IMR-90 (cell line): ENCODE data around the gene UNKL. TPM values are rescaled to one million over a fixed set of nuclear protein-coding genes. Genes with fewer than 3 reads are reported as not detected.

Source experiments
- ATAC-seq: fragments of 200-7000 bp; cut with Tn5 transposase; 2 replicates; pipeline ENCODE4 v1.9.1; 2020; ENCODE audit warnings: low read depth, mild to moderate bottlenecking, moderate library complexity
- BruUV-seq: library from RNA; stranded (reverse); fragments of 400-500 nt; replicated peaks from 2 replicates; lab custom pipeline; 2021; lab: Mats Ljungman, UMichigan
- CTCF ChIA-PET: fragments of 300-600 bp; formaldehyde crosslinking; extraction: SDS; loops from one replicate; lab custom pipeline; 2021; ENCODE audit warnings: antibody characterized with exemption; lab: Yijun Ruan, JAX
- POLR2A ChIA-PET: fragments of 300-600 bp; sonication (Branson Sonifier 250); formaldehyde crosslinking; loops from one replicate; lab custom pipeline; 2022; ENCODE audit warnings: antibody characterized with exemption; ENCODE audit not compliant: unreplicated experiment; lab: Charles Lee
- DNase-seq: peaks from one replicate; pipeline ENCODE4 v3.0.0; 2013
- H2AFZ ChIP-seq: replicated peaks from 2 replicates; pipeline ENCODE3; 2013; ENCODE audit warnings: low read length, mild to moderate bottlenecking; ENCODE audit not compliant: poor library complexity
- H2AK5ac ChIP-seq: 2 replicates; pipeline ENCODE4 v1.6.1; 2013; ENCODE audit warnings: low read depth, low read length, inconsistent platforms
- H2AK9ac ChIP-seq: replicated peaks from 2 replicates; pipeline ENCODE3; 2013; ENCODE audit warnings: mild to moderate bottlenecking, low read depth, low read length, moderate library complexity; ENCODE audit not compliant: poor library complexity
- H2BK120ac ChIP-seq: 2 replicates; pipeline ENCODE4 v1.6.1; 2013; ENCODE audit warnings: low read depth, low read length, inconsistent platforms
- H2BK15ac ChIP-seq: 3 replicates; pipeline ENCODE4 v1.6.1; 2013; ENCODE audit warnings: low read depth, low read length, inconsistent platforms
- H2BK20ac ChIP-seq: 2 replicates; pipeline ENCODE4 v1.6.1; 2013; ENCODE audit warnings: low read depth, mild to moderate bottlenecking, inconsistent platforms, low read length, moderate library complexity
- H2BK5ac ChIP-seq: 2 replicates; pipeline ENCODE4 v1.6.1; 2013; ENCODE audit warnings: mild to moderate bottlenecking, low read depth, low read length, inconsistent platforms; ENCODE audit not compliant: poor library complexity, severe bottlenecking
- H3K14ac ChIP-seq: replicated peaks from 2 replicates; pipeline ENCODE4 v1.6.1; 2013; ENCODE audit warnings: low read depth, low read length, inconsistent platforms
- H3K18ac ChIP-seq: 2 replicates; pipeline ENCODE4 v1.6.1; 2013; ENCODE audit warnings: low read depth, low read length, control low read depth
- H3K23ac ChIP-seq: 2 replicates; pipeline ENCODE4 v1.6.1; 2013; ENCODE audit warnings: low read depth, low read length, inconsistent platforms
- H3K27ac ChIP-seq: 2 replicates; pipeline ENCODE4 v1.5.1; 2013; ENCODE audit warnings: mild to moderate bottlenecking, control low read depth, low read length; ENCODE audit not compliant: insufficient read depth
- H3K27me3 ChIP-seq: 2 replicates; pipeline ENCODE4 v1.6.1; 2013; ENCODE audit warnings: low read length; ENCODE audit not compliant: control insufficient read depth, insufficient read depth
- H3K36me3 ChIP-seq: 2 replicates; pipeline ENCODE4 v1.6.1; 2013; ENCODE audit warnings: low read length, mixed read lengths; ENCODE audit not compliant: control insufficient read depth, insufficient read depth
- H3K4ac ChIP-seq: 2 replicates; pipeline ENCODE4 v1.6.1; 2013; ENCODE audit warnings: low read depth, low read length, inconsistent platforms
- H3K4me1 ChIP-seq: 2 replicates; pipeline ENCODE4 v1.6.1; 2013; ENCODE audit warnings: low read length, mixed read lengths; ENCODE audit not compliant: control insufficient read depth, insufficient read depth
- H3K4me2 ChIP-seq: 2 replicates; pipeline ENCODE4 v1.6.1; 2013; ENCODE audit warnings: low read depth, mild to moderate bottlenecking, control low read depth, low read length, moderate library complexity
- H3K4me3 ChIP-seq: 2 replicates; pipeline ENCODE4 v1.5.1; 2013; ENCODE audit warnings: low read depth, mild to moderate bottlenecking, control low read depth, low read length, moderate library complexity; ENCODE audit not compliant: insufficient read depth
- H3K56ac ChIP-seq: 2 replicates; pipeline ENCODE4 v1.6.1; 2013; ENCODE audit warnings: low read length, inconsistent platforms; ENCODE audit not compliant: insufficient read depth; ENCODE audit errors: extremely low read depth
- H3K79me1 ChIP-seq, 2 experiments: 2 replicates each; pipeline ENCODE4 v1.6.1; 2013; ENCODE audit warnings: low read length in 2 of 2, inconsistent platforms in 1 of 2, low read depth in 1 of 2
- H3K9ac ChIP-seq: 2 replicates; pipeline ENCODE4 v1.6.1; 2013; ENCODE audit warnings: low read depth, low read length, control low read depth
- H3K9me1 ChIP-seq: 2 replicates; pipeline ENCODE4 v1.6.1; 2013; ENCODE audit warnings: low read length, inconsistent platforms; ENCODE audit not compliant: insufficient read depth
- H3K9me3 ChIP-seq: 2 replicates; pipeline ENCODE4 v1.6.1; 2013; ENCODE audit warnings: low read length; ENCODE audit not compliant: control insufficient read depth, insufficient read depth
- H4K20me1 ChIP-seq: 2 replicates; pipeline ENCODE4 v1.6.1; 2013; ENCODE audit warnings: low read length, inconsistent platforms; ENCODE audit not compliant: insufficient read depth
- H4K5ac ChIP-seq: 2 replicates; pipeline ENCODE4 v1.6.1; 2013; ENCODE audit warnings: mild to moderate bottlenecking, low read depth, low read length, control low read depth
- H4K8ac ChIP-seq, 2 experiments: 2 replicates each; pipeline ENCODE4 v1.6.1; 2013; ENCODE audit warnings: low read depth in 2 of 2, low read length in 2 of 2, control low read depth in 1 of 2, inconsistent platforms in 1 of 2
- H4K91ac ChIP-seq: 2 replicates; pipeline ENCODE4 v1.6.1; 2013; ENCODE audit warnings: low read depth, low read length, inconsistent platforms; ENCODE audit not compliant: insufficient read depth
- RFX5 ChIP-seq: IDR thresholded peaks from 2 replicates; pipeline ENCODE4 v1.8.0; 2012; ENCODE audit warnings: low read depth, mild to moderate bottlenecking, low read length, moderate library complexity
- WGBS, 2 experiments: methylation state at CpG; one replicate each; pipeline versions ENCODE4 v1.1.5 to v1.1.7; 2013; ENCODE audit warnings: missing lambda C conversion rate in 2 of 2; ENCODE audit not compliant: insufficient read length in 1 of 2; ENCODE audit errors: extremely low coverage in 2 of 2; 5-methylcytosine and 5-hydroxymethylcytosine counted together
- dilution Hi-C: fragments of 300-500 bp; cut with HindIII; formaldehyde crosslinking; loops from one replicate; pipeline ENCODE4 v1.14.3; 2018; ENCODE audit warnings: low sequenced_read_pairs; ENCODE audit not compliant: unreplicated experiment
- in situ Hi-C: fragments of 300-500 bp; cut with MboI; formaldehyde crosslinking; loops from 3 replicates; pipeline ENCODE4 v1.14.3; 2019; ENCODE audit warnings: low sequenced_read_pairs, inconsistent platforms, mixed read lengths
- intact Hi-C: fragments of 100-400 bp; cut with micrococcal nuclease; formaldehyde crosslinking; loops from 2 replicates; pipeline ENCODE4 v1.10.0; 2022
- polyA plus RNA-seq, 3 experiments: library from polyadenylated mRNA; depleted of rRNA; stranded (reverse); fragments of >200 nt; gene quantifications; 2 replicates each; pipeline ENCODE4 v1.2.3, GENCODE V29; 2012; ENCODE audit warnings: low replicate concordance in 1 of 3
- total RNA-seq: library from RNA; depleted of rRNA; stranded (reverse); fragments of >200 nt; gene quantifications from 2 replicates; pipeline ENCODE4 v1.2.3, GENCODE V29; 2012
- TF ChIP-seq, protein P1 (sequence below): fragments of 150-350 bp; IDR thresholded peaks from 2 replicates; pipeline ENCODE4 v1.6.1; 2017; ENCODE audit warnings: mild to moderate bottlenecking, antibody characterized with exemption, low read length, low read depth

Gene UNKL
- total and polyA plus RNA-seq, 2 of the 4 experiments (the other 2 are of a cell fraction), result 4.1 to 13.3 TPM

DNA sequence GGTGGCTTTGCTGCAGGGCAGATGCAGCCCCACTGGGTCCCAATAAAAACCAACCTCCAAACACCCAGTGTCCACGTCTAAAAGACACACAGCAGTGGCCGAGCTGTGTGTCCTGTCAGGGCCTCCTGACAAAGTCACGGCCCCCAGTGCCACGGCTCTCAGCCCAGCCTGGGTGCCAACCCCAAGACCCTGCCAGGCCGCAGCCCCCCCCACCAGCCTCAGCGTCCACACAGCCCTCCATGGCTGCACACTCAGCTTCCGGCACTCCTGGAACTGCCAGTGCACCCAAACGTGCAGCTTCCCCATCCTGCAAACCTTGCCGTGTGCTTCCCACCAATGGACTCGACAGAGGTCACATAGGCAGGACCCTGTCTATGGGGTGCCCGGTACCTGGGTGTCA, 33.5 kb upstream of the UNKL start:
- POLR2A ChIA-PET, result interaction anchor here (1.1 kb wide), 1 partner anchor 27 kb away, joined by 3 read pairs; the partner anchor contains the start of gene UQCC4
- no peak for ATAC-seq

More for the DNA sequence above, 33.5 kb upstream of the UNKL start:
- 100% methylated on average over 8 of the region's 11 CpGs; no CpG with 5 or more reads in 1 of the 2 experiments for WGBS, 2 experiments
- Histone ChIP-seq H2BK120ac (no peak overlapping the region), H3K56ac (no peak overlapping the region), H2AK5ac (no peak overlapping the region), H3K27me3 (no peaks in the 10 kb centered on the region), H4K8ac (no peak overlapping the region), H2BK5ac (no peak overlapping the region), H3K4me2 (no peak overlapping the region), H3K14ac (no peak overlapping the region), H2AK9ac (peak overlapping the region; percentile 16), H3K9me3 (no peaks in the 10 kb centered on the region), H2BK20ac (no peak overlapping the region), H2BK15ac (no peak overlapping the region), H3K9ac (no peak overlapping the region), H4K5ac (no peak overlapping the region), H3K23ac (no peak overlapping the region), H3K4ac (no peak overlapping the region), H2AFZ (no peak overlapping the region), H4K20me1 (no peaks in the 10 kb centered on the region), H4K91ac (no peak overlapping the region), H3K36me3 (peaks cover 34% of the 10 kb centered on the region), H3K4me1 (no peaks in the 10 kb centered on the region), H3K27ac (no peak overlapping the region), H3K9me1 (no peaks in the 10 kb centered on the region), H3K79me1 (no peaks in the 10 kb centered on the region), H3K18ac (no peak overlapping the region), H3K4me3 (no peak overlapping the region)
- CTCF ChIA-PET, result no interaction called here
- in situ Hi-C loops, result no loop called here
- DNase-seq, result no peak
- no TSS peak for BruUV-seq
- intact Hi-C loops, result no loop called here
- dilution Hi-C loops, result no loop called here
- TF ChIP-seq RFX5, result no peak
- TF ChIP-seq, protein P1, sequence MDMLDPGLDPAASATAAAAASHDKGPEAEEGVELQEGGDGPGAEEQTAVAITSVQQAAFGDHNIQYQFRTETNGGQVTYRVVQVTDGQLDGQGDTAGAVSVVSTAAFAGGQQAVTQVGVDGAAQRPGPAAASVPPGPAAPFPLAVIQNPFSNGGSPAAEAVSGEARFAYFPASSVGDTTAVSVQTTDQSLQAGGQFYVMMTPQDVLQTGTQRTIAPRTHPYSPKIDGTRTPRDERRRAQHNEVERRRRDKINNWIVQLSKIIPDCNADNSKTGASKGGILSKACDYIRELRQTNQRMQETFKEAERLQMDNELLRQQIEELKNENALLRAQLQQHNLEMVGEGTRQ, result no peak
